Mesothelial cell of epicardium (in vitro differentiated cells): Measurements from ENCODE around the gene DNPH1. TPM values are rescaled to one million over a fixed set of nuclear protein-coding genes. Genes with fewer than 3 reads are reported as not detected.
A peak's percentile ranks its signal among the peaks of the same experiment; 100 is the strongest.

Experiments
- DNase-seq, 2 experiments: peaks; one replicate each; pipeline ENCODE4 v3.0.0; 2021; ENCODE audit warnings: low spot score in 2 of 2; ENCODE audit not compliant: unreplicated experiment in 2 of 2
- H3K27ac Mint-ChIP-seq: 2 replicates; pipeline ENCODE4 v1.8.0; 2021; ENCODE audit warnings: mixed read lengths
- H3K27me3 Mint-ChIP-seq: 2 replicates; pipeline ENCODE4 v1.8.0; 2021; ENCODE audit warnings: low read depth, mixed read lengths
- H3K36me3 Mint-ChIP-seq: 2 replicates; pipeline ENCODE4 v1.8.0; 2021; ENCODE audit warnings: mixed read lengths
- H3K4me1 Mint-ChIP-seq: 2 replicates; pipeline ENCODE4 v1.8.0; 2021; ENCODE audit warnings: mixed read lengths
- H3K4me3 Mint-ChIP-seq: 2 replicates; pipeline ENCODE4 v1.8.0; 2021; ENCODE audit warnings: mild to moderate bottlenecking, moderate library complexity, mixed read lengths
- H3K9me3 Mint-ChIP-seq: 2 replicates; pipeline ENCODE4 v1.8.0; 2021; ENCODE audit warnings: mixed read lengths
- total RNA-seq: library from RNA; stranded (reverse); gene quantifications from 3 replicates; pipeline ENCODE4 v1.2.1, GENCODE V29; 2021
- TF ChIP-seq, protein P1 (sequence below): fragments of 200-600 bp; sonication (generic); IDR thresholded peaks from one replicate; pipeline ENCODE4 v1.5.0; 2021; ENCODE audit warnings: antibody characterized with exemption; ENCODE audit not compliant: unreplicated experiment

Gene DNPH1
- total RNA-seq, 1 donor from 2014 or later: 52.3 TPM

DNA sequence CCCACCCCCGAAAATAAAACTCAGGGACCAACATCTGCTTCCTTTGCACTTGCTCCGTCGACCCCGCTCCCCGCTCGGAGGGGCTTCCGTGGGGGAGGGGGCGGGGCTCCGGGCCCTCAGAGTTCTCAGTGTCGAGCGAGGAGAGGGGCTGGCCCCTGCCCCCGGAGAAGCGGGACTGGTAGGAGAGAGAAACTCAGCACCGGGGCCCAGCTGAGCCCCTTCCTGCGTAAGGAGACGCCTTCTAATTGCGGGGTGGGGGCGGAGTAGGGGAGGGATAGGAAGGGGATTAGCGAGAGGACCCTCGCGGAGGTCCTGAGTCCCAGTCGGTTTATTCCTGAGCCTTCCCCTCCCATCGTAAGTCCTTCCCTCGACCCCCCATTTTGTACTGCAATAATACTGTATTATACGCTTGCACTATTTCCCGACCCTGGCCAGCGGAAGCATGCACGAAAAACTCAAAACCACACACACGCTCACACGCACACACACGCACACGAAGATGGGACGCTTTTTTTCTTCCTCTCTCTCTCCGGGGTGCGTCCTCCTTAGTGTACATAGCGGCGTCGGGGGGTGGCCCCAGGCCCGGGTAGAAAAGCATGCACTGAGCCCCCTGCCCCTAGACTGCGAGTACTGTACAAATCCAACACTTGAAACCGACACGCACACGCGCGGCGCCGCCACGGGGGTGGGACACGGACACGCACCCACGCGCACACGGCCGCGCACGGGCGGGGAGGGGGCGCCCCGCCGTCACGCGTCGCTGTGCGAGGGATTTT is 46.7 kb upstream of the DNPH1 start:
- no peak for DNase-seq
- Mint-ChIP-seq H3K27ac (no peak overlapping the region), H3K4me3 (peak overlapping the region; percentile 53), H3K4me1 (peaks cover 26% of the 10 kb centered on the region), H3K9me3 (no peaks in the 10 kb centered on the region), H3K36me3 (no peaks in the 10 kb centered on the region), H3K27me3 (peaks cover 72% of the 10 kb centered on the region)
- TF ChIP-seq, protein P1, sequence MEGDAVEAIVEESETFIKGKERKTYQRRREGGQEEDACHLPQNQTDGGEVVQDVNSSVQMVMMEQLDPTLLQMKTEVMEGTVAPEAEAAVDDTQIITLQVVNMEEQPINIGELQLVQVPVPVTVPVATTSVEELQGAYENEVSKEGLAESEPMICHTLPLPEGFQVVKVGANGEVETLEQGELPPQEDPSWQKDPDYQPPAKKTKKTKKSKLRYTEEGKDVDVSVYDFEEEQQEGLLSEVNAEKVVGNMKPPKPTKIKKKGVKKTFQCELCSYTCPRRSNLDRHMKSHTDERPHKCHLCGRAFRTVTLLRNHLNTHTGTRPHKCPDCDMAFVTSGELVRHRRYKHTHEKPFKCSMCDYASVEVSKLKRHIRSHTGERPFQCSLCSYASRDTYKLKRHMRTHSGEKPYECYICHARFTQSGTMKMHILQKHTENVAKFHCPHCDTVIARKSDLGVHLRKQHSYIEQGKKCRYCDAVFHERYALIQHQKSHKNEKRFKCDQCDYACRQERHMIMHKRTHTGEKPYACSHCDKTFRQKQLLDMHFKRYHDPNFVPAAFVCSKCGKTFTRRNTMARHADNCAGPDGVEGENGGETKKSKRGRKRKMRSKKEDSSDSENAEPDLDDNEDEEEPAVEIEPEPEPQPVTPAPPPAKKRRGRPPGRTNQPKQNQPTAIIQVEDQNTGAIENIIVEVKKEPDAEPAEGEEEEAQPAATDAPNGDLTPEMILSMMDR: no peak

DNA sequence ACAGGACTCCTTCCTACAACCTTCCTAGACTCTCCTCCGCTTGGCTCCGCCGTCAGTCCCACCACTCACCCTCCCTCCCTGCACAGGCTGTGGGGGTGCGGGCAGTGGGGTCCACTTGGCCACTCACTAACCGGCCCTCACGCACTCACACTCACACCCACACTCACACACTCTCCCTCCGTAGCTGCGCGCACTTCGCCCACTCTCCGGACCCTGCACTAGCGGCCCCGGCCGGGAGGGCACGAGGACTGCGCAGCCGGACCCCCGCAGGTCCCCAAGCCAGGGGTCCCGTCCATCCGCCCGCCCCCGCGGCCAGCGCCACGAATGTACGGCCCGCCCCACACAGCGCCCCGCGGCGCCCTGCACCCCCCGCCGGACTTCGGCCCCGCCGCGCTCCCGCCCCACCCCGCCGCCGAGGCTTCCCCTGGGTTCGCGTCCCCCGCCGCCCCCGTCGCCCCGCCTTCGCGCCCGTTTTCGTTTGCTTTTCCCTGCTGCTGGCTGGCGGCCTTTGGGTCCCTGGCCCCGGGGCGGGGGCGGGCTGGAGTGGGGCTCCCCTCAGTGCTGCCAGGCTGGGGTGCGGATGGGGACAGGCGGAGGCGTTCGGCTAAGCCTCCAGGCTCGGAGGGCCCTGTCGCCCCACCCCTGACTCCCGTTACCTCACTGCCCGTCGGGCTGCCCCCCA is 45.8 kb upstream of the DNPH1 start:
- H3K4me3 Mint-ChIP-seq: peak overlapping the region; percentile 66
- no peak for DNase-seq
- TF ChIP-seq, protein P1: no peak
- no peaks in the 10 kb centered on the region for H3K36me3 Mint-ChIP-seq
- H3K4me1 Mint-ChIP-seq: peaks cover 35% of the 10 kb centered on the region
- peaks cover 66% of the 10 kb centered on the region for H3K27me3 Mint-ChIP-seq
- H3K27ac Mint-ChIP-seq: no peak overlapping the region
- H3K9me3 Mint-ChIP-seq: no peaks in the 10 kb centered on the region

DNA sequence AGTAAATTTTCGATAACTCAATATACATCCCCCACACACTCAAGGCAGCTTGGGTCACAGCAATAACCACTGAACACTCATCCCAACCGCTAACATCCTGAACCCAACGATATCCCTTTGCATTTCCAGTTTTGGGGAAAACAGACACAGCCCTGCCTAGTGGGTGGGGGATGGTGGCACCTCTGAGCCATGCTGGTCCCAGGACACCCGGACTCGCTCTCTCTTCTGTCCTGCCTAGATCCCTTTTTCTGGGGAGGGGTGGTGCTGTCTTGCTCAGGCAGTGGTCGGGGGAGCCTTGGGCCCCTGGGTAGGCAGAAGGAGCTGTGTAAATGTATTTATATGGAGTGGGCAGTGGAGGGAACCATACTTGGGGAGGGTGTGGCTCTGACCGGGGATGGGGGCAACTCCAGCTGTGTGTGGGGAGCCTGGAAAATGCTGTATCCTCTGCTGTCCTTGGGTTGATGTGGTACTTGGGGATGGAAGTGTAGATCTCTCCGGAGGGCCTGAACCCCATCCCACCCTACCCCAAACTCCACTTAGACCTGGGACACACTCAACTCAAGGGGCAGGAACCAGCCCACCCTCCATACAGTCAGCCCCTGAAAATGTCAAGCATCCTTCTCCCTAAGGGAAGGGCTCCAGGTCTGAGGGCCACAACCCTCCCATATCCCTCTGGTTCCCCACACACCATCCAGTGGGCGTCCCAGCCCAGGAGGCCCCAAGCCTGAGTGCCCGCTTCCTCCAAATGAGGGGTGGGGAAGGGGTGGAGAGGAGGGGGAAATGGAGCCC is 45.0 kb upstream of the DNPH1 start:
- H3K4me1 Mint-ChIP-seq: peaks cover 41% of the 10 kb centered on the region
- H3K27me3 Mint-ChIP-seq: peaks cover 64% of the 10 kb centered on the region
- peak overlapping the region; percentile 66 for H3K4me3 Mint-ChIP-seq
- H3K27ac Mint-ChIP-seq: no peak overlapping the region
- TF ChIP-seq, protein P1: no peak
- H3K36me3 Mint-ChIP-seq: no peaks in the 10 kb centered on the region
- DNase-seq: no peak
- H3K9me3 Mint-ChIP-seq: no peaks in the 10 kb centered on the region

DNA sequence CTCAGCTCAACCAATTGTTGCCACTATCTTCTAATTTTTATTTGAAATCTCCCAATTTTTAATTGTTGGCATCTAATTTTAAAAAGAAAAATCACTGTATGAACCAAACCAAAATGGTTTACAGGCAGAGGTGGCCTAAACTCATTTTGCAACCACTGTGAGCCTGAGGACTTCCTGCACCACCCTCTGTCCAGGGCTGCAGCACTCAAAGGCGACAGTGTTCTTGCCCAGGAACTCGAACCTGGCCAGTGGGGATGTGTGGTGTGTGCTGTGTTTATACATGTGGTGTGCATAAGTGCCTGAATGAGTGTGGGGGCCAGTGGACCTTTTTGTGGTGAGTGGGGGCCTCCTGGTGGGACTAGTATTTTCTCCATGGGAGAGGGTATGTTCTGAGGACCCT is 44.4 kb upstream of the DNPH1 start:
- H3K9me3 Mint-ChIP-seq: no peaks in the 10 kb centered on the region
- TF ChIP-seq, protein P1: no peak

DNA sequence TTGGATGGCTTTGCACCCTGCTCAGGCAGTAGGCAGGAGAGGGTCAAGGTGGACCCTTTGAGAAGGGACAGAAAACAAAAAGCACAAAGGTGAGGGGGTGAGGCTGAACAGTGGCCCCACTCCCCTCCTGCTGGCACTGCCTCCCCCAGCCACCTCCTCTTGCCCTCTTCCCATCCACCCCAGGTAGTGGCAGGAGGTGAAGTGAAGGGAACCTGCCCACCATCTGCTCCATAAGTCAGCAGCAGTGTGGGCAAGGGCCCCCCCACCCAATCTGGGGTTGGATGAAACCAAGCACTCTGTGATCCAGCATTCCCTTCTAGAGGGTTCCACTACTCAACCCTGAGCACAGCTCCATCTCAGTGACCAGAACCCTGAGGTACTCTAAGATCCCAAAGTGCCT is 42.7 kb upstream of the DNPH1 start:
- no peak overlapping the region for H3K27ac Mint-ChIP-seq

More for the DNA sequence above, 44.4 kb upstream of the DNPH1 start:
- H3K4me3 Mint-ChIP-seq: peak overlapping the region; percentile 29
- DNase-seq: no peak
- peaks cover 47% of the 10 kb centered on the region for H3K4me1 Mint-ChIP-seq
- no peak overlapping the region for H3K27ac Mint-ChIP-seq
- peaks cover 64% of the 10 kb centered on the region for H3K27me3 Mint-ChIP-seq
- no peaks in the 10 kb centered on the region for H3K36me3 Mint-ChIP-seq

More for the DNA sequence above, 42.7 kb upstream of the DNPH1 start:
- Mint-ChIP-seq H3K36me3 (no peaks in the 10 kb centered on the region), H3K9me3 (no peaks in the 10 kb centered on the region), H3K27me3 (peaks cover 57% of the 10 kb centered on the region), H3K4me1 (peaks cover 47% of the 10 kb centered on the region), H3K4me3 (no peak overlapping the region)
- DNase-seq: no peak
- TF ChIP-seq, protein P1: no peak
